Kidney epithelial cell (primary cell): ENCODE measurements around the gene TTLL5. TPM values are rescaled to one million over a fixed set of nuclear protein-coding genes. Genes with fewer than 3 reads are reported as not detected.

Experiments used
- DNase-seq: peaks from one replicate; pipeline ENCODE4 v3.0.0-alpha.2; 2010; ENCODE audit warnings: low read depth
- H3K27me3 ChIP-seq: 2 replicates; pipeline ENCODE4 v1.6.0; 2011; ENCODE audit warnings: low read length; ENCODE audit not compliant: control insufficient read depth, insufficient read depth
- H3K36me3 ChIP-seq: 2 replicates; pipeline ENCODE4 v1.5.1; 2011; ENCODE audit warnings: low read length; ENCODE audit not compliant: control insufficient read depth, insufficient read depth
- H3K4me3 ChIP-seq: 2 replicates; pipeline ENCODE4 v1.5.1; 2011; ENCODE audit warnings: low read depth, mild to moderate bottlenecking, control low read depth, low read length
- CTCF ChIP-seq: IDR thresholded peaks from 2 replicates; pipeline ENCODE4 v1.5.1; 2011; ENCODE audit warnings: mild to moderate bottlenecking, moderate library complexity, low read length, control low read depth, inconsistent platforms; ENCODE audit not compliant: insufficient read depth, poor library complexity, severe bottlenecking
- total RNA-seq: library from RNA; depleted of rRNA; stranded (reverse); fragments of >200 nt; gene quantifications from 2 replicates; pipeline ENCODE4 v1.2.3, GENCODE V29; 2015

The TTLL5 gene
- total RNA-seq, 1 donor from 2014 or later, result 24.7 TPM

GRCh38 chr14:75661499-75661814 is 411 bp downstream of the TTLL5 start:
- DNase-seq, result no peak
- H3K4me3 ChIP-seq, result peak overlapping the region; percentile 73
- no peaks in the 10 kb centered on the region for H3K36me3 ChIP-seq
- no peaks in the 10 kb centered on the region for H3K27me3 ChIP-seq
- no peak for TF ChIP-seq CTCF

GRCh38 chr14:75662966-75663365 is 1.9 kb downstream of the TTLL5 start:
- Histone ChIP-seq H3K27me3 (no peaks in the 10 kb centered on the region), H3K36me3 (no peaks in the 10 kb centered on the region), H3K4me3 (no peak overlapping the region)
- no peak for TF ChIP-seq CTCF
- no peak for DNase-seq

DNA sequence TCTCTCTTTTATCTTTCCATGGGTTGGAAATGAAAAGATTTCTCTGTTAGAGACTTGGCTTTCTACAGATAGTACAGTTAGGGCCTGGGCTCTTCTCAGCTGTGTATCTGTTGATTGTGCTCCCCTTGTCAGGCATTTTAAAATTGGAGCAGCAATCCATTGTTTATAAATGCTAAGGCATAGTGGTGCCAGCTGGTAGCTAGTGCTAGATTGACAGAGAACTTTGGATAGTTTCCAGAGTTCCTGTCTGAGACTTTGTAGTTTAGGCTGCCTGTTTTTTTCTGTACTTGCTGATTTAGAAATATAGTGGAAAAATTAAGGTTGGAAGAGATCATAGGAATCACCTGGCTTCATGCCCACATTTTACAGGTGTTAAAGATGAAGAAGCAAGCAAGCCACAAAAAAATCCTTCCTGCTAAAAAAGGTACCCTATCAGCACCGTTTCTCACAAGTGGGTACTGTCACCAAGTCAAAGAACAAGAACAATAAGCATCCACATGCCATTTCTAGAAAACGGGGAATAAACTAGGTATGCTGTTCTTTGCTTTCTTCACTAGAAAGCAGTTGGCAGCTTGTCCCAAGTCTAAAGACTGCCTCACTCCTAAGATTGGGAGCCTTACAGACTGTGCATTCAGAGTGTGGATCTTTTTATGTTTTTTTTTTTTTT is 6.2 kb downstream of the TTLL5 start:
- no peak overlapping the region for H3K4me3 ChIP-seq

DNA sequence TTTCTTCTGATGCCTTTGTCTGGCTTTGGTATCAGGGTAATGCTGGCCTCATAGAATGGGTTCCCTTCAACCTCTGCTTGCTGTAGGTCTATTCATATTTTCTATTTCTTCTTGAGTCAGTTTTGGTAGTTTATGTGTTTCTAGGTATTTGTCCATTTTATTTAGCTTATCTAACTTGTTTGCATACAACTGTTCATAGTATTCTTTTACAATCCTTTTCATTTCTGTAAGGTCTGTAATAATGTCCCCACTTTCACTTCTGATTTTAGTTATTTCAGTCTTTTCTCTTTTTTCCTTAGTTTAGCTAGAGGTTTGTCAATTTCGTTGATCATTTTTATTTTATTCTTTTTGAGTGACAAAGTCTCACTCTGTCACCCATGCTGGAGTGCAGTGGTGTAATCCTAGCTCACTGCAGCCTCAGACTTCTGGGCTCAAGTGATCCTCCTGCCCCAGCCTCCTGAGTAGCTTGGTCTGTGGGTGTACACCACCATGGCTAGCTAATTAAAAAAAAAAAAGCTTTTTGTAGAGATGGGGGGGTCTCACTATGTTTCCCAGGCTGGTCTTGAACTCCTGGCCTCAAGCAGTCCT is 11.7 kb downstream of the TTLL5 start:
- DNase-seq, result no peak
- no peaks in the 10 kb centered on the region for H3K27me3 ChIP-seq
- no peak for TF ChIP-seq CTCF
- no peaks in the 10 kb centered on the region for H3K36me3 ChIP-seq
- no peak overlapping the region for H3K4me3 ChIP-seq

More for the DNA sequence above, 6.2 kb downstream of the TTLL5 start:
- DNase-seq, result no peak
- no peak for TF ChIP-seq CTCF
- Histone ChIP-seq H3K36me3 (no peaks in the 10 kb centered on the region), H3K27me3 (no peaks in the 10 kb centered on the region)

GRCh38 chr14:75673345-75674035 is 12.4 kb downstream of the TTLL5 start:
- no peaks in the 10 kb centered on the region for H3K27me3 ChIP-seq
- no peak for TF ChIP-seq CTCF
- no peak for DNase-seq
- H3K36me3 ChIP-seq, result no peaks in the 10 kb centered on the region
- no peak overlapping the region for H3K4me3 ChIP-seq
